Occipital lobe (tissue), 2 donors: ENCODE results near the gene LHFPL2. TPM values are rescaled to one million over a fixed set of nuclear protein-coding genes. Genes with fewer than 3 reads are reported as not detected.

ENCODE experiments used
- DNase-seq: peaks from one replicate; lab custom pipeline; 2025; lab: John Stamatoyannopoulos, UW
- total RNA-seq: library from RNA; depleted of rRNA; stranded (reverse); fragments of >200 nt; gene quantifications from one replicate; pipeline ENCODE4 v1.2.3, GENCODE V29; 2014

Gene LHFPL2
- total RNA-seq, 1 donor from 2014 or later = 20.4 TPM

DNA sequence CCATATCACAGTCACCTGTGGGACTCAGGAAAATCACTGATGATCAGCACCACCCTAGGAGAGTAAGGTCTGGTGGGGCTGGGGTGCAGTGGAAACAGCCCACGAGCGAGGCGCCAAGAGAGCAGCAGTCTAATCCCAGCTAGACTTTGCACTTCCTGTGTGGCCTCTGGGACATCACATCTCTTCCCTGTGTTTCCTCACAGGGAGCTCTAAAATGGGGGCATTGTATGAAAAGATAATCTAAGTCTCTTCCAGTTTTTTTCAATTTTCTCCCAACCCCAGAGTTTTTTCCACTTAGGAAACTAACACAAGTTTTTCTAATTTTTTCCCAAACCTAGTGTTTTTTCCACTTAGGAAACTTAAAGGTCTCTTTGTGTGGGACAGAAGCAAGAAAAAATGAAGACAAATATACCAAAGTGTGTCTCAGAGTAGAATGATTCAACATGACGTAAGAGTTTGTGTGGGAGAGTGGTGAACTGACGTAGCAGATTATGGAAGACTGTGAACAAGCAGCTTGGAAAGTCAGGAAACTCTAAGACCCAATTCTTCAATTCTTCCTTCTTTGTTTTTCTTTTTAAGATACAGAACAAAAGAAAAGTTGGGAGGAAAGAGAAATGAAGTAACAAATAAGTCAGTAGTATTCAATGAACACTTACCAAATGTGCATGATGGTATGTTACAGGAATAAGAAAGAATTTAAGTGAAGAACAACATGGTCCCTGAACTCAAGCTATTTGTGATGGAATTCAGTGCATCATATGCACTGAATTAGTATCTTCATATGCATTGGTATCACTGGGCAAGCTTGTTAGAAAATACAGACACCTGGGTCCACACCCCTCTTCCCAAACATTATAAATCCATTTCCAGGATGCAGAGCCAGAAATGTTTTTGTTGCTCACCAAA lies 51.3 kb downstream of the LHFPL2 start:
- DNase-seq = no peak

DNA sequence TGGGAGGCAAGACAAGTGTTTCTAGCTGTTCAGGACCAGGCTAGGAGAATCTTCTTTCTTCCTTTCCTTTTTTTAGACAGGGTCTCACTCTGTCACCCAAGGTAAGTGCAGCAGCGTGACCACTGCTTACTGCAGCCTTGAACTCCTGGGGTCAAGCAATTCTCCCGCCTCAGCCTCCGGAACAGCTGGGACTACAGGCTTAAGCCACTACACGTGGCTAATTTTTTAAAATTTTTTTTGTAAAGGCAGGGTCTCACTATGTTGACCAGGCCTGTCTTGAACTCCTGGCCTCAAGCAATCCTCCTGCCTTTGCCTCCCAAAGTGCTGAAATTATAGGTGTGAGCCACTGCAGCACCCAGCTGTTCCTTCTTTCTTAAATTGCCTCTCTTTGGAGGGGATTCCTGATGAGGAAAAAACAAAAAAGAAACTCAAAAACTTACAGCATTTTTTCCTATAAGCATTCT lies 53.1 kb downstream of the LHFPL2 start:
- DNase-seq = no peak

DNA sequence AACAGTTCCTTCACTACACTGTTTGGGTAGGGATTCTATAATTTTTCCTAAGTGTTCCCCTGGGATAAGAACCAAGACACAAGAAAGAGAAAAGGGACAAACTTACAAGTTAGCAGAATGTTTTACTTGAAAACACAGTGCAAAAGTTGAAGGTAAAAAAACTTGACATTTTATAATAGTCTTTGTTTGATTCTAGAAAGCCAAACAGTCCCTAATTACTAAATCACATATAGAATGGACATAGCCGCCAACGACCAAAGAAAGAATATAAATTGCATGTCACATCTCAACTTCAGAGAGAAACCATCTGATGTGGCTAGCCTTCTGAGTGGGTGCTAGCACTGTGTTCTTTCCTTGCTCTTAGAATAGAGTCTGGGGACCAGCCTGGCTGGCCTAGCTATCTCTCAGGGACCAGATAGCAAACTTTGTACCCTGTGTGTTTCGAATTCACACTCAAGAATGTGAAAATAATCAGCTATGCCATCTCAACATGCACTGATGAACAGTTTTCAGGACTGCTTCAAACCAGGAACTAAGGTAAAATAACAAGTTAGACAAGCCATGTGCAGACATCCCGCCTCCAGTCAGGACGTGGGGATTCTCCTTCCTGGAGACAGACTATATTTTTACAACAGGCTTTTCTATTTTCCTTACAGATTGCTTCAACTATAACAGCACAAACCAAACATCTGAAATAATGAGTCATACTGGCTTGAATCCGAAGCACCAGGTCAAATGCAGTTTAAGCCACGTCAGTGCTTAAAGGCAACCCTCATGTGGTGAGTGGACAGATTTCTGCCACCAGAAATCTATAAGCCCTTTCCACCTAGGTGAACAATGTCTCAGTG lies 53.7 kb downstream of the LHFPL2 start:
- DNase-seq = no peak

DNA sequence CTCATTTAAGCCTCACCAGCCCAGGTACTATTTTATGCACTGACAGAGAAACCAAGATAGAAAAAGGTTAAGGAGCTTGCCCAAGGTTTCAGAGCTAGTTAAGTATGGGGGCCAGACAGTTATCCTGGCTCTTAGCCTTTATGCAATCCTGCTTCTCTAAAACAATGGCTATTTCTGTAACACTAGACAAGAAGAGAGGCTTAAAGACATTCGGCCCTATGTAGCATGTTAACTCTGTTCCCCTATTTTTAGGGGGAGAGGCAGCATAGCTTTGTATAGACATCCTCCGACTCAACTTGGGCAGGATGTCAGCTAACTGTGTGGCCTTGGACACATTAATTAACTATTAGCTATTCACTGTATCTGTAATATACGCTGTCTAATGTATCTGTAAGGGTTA lies 54.6 kb downstream of the LHFPL2 start:
- no peak for DNase-seq

DNA sequence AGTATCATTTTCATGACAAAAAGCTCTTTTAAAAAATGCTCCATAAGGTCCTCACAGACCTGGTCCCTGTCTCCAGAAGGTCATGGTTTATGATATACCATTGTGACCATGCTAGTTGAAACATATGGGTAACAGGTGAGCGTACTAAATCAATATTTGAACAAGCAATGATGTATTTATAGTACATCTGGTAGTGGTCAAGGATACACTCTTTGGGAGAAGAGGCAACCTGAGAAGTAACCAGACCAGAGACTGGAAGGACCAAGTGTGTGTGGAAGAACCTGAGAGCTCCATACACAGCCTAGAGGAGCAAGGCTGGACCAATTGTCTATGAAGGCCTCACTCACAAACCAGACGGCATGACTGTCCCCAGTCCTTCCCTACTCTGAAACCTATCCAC lies 55.1 kb downstream of the LHFPL2 start:
- no peak for DNase-seq

DNA sequence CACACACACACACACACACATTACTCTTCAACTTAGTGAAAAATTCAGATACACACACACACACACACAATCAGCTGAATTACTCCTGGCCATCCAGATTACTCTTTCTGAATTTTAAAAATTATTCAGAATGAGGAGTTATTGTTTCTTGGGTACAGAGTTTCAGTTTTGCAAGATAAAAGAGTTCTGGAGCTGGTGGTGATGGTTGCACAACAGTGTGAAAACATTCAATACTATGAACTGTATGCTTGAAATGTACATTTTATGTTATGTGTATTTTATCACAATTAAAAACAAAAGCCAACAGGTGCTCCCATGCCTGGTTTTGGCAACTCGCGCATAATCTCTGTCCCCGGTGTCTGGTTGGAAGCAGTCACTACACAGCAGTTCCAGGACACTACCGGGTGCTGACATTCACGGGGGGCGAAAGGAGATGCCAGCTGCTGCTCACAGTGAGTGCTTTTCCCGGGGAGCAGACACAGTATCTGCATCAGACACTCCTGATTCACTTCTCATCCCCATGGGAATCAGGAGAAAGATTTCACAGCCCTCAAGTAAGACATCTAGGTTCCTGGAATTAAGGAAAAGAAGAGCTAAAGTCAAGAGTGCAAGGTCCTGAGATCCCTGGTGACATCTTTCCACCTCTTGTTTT lies 55.7 kb downstream of the LHFPL2 start:
- DNase-seq = no peak

DNA sequence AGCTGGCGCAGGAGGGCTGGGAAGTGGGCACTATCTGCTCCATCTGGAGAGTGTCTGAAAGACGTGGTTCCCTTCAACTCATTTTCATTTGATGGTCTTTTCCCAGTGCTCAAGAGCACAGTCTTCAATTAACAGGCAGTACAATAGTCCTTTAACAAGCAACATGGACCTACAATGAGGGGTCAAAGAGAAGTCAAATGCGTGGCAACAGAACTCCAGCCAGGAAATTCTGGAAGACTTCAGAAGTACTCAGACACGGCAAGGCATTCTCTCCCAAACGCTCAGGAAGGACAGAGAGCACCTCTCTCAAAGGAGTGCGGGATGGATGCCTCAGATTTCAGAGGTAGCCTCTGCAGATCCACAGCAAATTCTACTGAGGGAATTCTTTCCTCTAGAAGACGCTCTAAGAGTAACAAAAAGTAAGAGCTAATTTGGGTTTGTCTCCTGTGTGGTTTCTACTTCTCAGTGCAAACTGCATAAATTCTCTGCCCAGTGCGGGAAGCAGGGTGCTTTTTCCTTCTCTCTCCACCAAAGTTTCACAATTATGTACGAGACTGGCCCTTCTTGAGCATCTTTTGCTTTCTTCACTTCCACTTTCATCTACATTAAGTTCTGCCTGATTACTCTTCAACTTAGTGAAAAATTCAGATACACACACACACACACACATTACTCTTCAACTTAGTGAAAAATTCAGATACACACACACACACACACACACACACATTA lies 56.4 kb downstream of the LHFPL2 start:
- no peak for DNase-seq

DNA sequence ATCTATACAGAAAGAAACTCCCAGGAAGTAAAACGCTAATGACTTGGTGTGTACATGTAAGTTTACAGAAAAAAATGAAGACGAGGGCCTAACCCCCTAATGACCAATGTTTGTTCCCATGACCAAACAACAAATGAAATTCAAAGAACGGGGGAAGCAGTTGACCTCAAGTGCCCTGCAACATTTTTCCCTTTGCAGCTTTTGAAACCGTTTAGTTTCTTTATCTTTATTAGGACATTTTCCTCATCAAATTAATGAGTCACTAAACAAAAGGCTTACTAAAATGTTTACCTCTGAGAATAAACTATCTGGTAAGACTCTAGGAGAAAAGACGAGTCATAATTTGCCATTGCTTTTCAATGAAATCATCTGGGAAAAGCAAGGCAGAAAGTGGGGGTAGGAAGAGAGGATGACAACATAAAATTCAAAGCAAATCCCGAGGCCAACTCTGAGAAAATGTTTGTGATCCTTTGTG lies 57.4 kb downstream of the LHFPL2 start:
- no peak for DNase-seq

DNA sequence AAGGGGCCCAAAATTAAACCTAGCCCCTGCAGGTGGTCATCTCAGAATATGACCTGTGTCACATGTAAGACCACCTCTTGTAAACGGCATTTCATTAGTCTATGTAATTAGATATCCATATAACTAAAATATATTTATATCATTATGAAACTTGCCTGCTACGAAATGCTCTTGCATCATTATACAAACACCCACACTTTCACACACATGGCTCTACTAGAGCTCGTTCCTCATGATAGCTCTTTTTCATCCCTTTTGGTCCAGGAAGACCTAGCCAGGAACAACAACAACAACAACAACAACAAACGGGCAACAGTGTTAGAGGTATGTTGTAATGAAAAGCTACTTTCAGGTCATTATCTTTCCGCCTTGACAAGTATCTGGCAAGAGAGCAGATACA lies 58.6 kb downstream of the LHFPL2 start:
- DNase-seq = no peak

DNA sequence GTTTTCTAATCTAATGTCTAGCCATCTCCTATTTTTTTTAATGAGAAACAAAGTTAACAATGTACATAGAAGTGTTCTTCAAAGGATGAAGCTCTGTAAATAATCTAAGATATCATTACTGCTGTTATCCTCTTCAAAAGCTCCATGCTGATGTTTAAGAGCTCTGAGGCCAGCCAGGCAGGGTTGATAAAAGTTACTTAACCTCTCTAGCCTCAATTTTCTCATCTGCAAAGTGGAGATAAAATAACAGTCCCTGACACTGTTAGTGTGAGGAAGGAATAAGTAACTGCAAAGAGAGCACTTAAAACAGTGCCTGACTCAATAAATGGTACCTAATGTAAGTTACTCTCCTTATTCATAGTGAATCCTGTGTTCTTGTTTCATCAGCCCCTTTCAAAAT lies 60.1 kb downstream of the LHFPL2 start:
- DNase-seq = no peak

DNA sequence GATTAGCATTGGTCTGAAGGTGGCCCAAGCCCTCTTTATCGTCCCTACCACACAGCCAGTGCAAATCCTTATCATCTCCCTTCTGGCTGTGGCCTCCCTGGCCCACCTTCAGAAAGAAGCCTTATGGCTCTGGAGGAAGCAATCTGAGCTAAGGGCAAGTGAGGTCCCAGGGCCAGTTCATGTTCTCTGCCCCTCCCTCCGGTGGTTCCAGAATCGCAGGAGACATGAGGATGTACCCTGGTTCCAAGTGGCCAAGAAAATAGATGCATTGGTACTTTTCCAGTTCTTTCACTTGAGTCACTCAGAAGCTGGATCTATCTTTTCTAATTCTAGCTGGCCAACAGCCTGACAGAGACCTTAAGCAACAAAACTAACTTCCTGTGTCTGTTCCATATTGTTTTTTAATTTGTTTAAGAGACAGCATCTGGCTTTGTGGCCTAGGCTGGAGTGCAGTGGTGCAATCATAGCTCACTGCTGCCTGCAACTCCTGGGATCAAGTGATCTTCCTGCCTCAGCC lies 60.7 kb downstream of the LHFPL2 start:
- DNase-seq = no peak

DNA sequence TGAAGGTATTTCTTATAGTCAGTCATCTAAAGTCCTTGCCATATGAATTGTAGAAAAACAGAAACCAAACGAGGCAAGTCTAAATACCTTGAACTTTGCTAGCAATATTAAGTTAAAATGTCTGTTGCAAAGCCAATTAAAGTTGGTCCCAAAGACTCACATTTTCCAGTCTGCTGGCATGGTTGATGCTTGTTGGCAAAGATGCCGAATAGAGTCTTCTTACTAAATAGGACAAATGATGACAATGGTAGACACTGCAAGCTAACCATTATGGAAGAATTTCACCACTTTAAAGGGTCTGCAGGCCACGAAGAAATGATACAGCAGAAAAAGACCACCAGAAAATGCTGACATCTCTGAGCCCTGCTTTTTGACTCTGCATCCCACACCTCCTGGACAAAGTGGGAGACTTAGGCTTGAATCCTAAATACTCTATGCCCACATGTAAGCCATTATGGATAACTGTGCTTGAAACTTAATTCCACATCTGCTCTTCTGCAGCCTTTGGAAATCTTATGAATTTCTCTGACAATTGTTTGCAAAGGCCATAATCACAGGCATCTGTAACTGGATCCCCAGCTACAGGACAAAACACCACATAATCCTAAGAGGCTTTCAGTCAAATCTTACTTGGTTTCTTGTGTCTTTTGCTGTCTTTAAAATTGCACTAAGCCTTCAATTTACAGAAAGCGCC lies 61.3 kb downstream of the LHFPL2 start:
- no peak for DNase-seq

DNA sequence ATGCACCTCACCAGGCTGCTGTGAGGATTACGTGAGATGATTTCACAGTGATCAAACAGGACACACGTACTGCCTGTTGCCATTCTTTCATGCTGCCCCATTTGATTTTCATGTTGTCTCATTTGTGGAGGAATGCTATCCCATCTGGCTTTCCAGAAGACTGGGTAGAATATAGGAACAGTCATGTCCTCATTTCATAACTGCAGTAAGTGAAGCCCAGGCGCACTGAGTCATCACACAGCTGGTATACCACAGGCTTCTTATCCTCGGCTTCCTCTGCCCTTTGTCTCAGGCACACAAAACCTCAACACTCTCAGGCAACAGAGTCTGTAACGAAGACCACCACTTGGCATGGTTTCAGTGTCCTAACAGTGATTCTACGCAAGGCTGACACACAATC lies 62.3 kb downstream of the LHFPL2 start:
- DNase-seq = peak; percentile 49

DNA sequence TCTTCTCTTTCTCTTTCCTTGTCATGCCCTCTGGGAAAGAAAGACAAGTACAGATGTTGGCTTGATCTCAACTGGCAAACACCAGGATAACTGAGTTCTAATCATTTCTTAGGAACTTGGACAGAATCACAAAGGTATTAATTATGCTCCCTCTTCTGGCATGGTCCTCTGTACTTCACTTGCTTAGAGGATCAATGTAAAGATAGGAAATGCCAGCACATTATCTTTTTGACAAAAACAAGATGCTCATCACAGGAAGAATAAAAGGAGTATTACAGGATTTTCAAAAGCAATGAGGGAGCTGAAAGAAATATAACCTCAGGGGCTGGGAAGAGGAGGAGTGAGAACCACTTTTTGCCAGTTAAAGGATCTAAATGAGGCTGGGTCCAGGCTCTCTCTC lies 70.6 kb downstream of the LHFPL2 start:
- DNase-seq = no peak

DNA sequence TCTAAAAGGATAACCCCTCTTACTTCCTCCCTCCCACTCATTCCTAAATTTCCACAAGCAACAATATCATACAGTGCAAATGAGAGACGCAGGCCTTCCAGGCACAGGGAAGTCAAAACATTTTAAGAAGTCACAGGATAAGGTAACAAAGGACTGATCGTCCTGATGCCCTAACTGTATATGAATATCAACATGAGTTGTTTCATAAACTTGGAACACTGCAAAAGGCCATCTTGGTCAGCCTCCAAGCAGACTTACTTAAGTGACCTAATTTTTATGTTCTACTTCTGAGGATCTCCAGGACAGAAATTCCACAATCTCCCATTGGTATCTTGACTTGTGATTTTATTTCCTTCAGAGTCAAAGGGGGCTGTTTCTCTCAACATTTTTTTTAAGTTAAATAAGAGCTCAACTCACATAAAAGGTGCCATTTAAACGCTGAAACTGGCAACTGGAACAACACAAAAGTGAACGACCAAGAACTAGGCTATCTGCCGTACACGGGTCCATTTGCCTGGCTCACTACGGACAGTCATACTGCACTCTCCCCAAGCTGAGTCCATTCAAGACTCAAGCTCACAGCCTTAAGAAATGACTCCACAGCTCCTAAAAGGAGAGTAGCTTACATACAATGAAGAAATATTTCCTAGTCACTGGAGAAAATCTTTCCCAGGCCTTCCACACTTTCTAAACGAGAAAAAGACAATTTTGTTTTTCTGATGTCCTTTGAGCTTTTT lies 71.3 kb downstream of the LHFPL2 start:
- DNase-seq = no peak

DNA sequence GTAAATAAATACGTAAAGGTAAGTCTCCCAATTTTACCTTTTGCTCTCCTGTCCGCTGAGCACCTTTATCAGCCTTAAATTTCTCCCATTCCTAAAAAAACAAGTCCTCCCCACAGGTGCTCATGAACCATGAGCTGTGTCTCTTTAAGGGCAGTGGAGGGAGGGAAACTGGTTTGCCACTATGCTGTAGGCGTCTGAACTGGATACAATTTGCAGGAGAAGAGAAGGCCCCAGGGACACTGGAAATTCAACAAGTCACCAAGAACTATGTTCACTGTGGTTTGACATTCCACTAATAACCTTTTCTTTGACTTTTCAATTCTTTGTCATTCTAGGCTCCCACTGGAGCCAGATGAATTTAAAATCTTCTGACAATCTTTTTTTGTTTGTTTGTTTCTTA lies 72.2 kb downstream of the LHFPL2 start:
- no peak for DNase-seq

DNA sequence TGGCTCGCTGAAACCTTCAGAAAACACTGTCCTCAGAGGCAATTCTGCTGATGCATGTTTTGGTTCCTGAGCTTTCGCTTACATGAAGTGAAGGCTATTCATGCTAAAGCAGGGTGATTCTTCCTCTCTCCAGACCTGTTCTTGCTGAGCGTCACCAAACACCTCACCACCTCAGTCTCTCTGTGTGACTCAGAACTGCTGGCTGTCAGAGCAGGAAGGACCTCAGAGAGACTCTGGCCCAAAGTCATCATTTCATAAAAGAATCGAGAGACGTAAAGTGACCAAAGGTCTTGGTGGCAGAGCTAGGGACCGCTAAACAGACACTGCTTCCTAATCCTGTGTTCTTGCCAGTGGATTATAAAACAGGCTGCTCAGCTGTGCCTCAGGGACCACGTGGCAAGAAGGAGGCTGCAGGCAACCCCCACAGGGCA lies 73.8 kb downstream of the LHFPL2 start:
- no peak for DNase-seq

DNA sequence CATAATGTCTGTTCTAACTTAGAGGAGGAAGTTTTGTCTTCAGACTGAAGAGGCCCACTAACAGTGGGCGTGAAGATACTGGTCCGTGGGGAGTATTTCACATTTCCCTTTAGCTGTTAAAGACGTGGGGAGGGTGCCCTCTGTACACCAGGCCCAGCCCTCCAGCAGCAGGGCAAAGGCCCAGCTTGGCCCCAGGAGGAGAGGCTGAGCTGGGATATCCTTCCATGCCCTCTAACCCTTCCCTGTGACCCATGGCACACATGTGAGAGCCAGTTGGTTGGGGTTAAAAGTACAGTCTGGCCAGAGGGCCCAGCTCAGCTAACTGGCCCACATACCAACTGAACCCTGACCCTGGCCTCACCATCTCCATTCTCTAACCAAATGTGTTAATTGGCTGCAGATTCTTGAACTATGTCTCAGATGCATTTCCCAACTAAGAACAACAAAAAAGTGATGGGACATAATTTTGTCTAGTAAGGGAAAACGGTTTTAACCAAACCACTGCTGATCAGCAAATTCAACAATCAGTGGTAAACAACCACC lies 74.4 kb downstream of the LHFPL2 start:
- no peak for DNase-seq

DNA sequence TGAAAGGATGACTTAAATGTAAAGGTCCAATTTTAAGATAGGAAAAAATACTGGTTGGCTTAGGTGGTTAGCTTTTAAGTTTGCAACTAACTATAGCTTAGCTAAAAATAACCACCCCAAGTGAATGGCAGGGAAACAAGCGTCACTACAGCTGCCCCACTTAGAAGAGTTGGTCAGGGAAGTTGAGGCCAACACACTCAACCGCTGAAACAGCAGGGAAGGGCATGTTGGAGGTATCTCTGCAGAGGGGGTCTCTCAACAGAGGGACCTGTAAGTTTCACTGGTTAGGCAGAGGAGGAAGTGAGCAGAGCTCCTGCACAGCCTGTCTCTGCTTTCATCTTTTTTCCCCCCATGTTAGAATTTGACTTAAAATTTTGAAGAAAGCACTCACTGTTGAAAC lies 75.3 kb downstream of the LHFPL2 start:
- DNase-seq = no peak
